Measurements from ENCODE around the gene ADGRB2.

ADGRB2 gene

GRCh38 chr1:31782421-31783410 is 18.6 kb upstream of the ADGRB2 start:
- no peak for DNase-seq (ENCODE audit: low read depth)

GRCh38 chr1:31781756-31782371 is 17.7 kb upstream of the ADGRB2 start:
- no peak for DNase-seq (ENCODE audit: low read depth)

- no peak for DNase-seq (ENCODE audit: low read depth)
Measured at GRCh38 chr1:31781138-31781755, 17.1 kb upstream of the ADGRB2 start.

GRCh38 chr1:31780632-31781031 is 16.5 kb upstream of the ADGRB2 start:
- DNase-seq (ENCODE audit: low read depth): no peak

- no peak for DNase-seq (ENCODE audit: low read depth)
Measured at GRCh38 chr1:31779687-31780086, 15.5 kb upstream of the ADGRB2 start.

GRCh38 chr1:31778763-31779488 is 14.8 kb upstream of the ADGRB2 start:
- DNase-seq (ENCODE audit: low read depth): no peak

GRCh38 chr1:31776516-31776915 is 12.4 kb upstream of the ADGRB2 start:
- DNase-seq (ENCODE audit: low read depth): no peak

GRCh38 chr1:31776032-31776431 is 11.9 kb upstream of the ADGRB2 start:
- no peak for DNase-seq (ENCODE audit: low read depth)

- DNase-seq (ENCODE audit: low read depth): no peak
Measured at GRCh38 chr1:31775210-31775999, 11.3 kb upstream of the ADGRB2 start.

- no peak for DNase-seq (ENCODE audit: low read depth)
Measured at GRCh38 chr1:31774495-31774894, 10.4 kb upstream of the ADGRB2 start.

- DNase-seq (ENCODE audit: low read depth): no peak
Measured at GRCh38 chr1:31773861-31774260, 9.7 kb upstream of the ADGRB2 start.

- DNase-seq (ENCODE audit: low read depth): no peak
Measured at GRCh38 chr1:31772669-31773248, 8.6 kb upstream of the ADGRB2 start.

- no peak for DNase-seq (ENCODE audit: low read depth)
Measured at GRCh38 chr1:31771891-31772668, 7.9 kb upstream of the ADGRB2 start.

- DNase-seq (ENCODE audit: low read depth): no peak
Measured at GRCh38 chr1:31769720-31770390, 5.7 kb upstream of the ADGRB2 start.

GRCh38 chr1:31768939-31769704 is 5.0 kb upstream of the ADGRB2 start:
- DNase-seq (ENCODE audit: low read depth): no peak

GRCh38 chr1:31768407-31768907 is 4.3 kb upstream of the ADGRB2 start:
- no peak for DNase-seq (ENCODE audit: low read depth)

- no peak for DNase-seq (ENCODE audit: low read depth)
Measured at GRCh38 chr1:31767225-31767624, 3.1 kb upstream of the ADGRB2 start.

GRCh38 chr1:31765516-31765915 is 1.4 kb upstream of the ADGRB2 start:
- no peak for DNase-seq (ENCODE audit: low read depth)

GRCh38 chr1:31765041-31765467 is 914 bp upstream of the ADGRB2 start:
- no peak for DNase-seq (ENCODE audit: low read depth)

Measured in stromal cell of bone marrow (primary cell).